ENCODE measurements around the gene ZNF691.

DNA sequence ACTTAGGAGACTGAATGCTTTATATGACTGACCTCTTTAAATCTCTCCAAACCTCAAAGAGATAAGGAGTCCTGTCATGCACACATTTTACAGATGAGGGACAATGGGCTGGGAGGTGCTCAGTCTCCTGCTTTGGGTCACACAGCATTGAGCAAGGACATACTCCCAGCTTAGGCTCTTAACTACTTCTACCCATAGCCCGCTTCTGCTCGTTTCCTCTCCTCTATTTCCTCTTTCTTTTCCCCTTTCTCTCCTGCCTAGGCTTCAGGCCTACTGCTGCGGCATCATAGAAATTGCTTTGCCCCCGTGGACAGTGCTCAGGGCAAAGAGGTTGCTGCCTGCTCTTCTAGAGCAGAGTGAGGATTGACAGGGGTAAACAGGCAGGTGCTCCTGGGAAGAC is 12.4 kb upstream of the ZNF691 start:
- no peak for TF ChIP-seq POLR2A (IDR thresholded peaks at IDR 0.05)
- no peak for TF ChIP-seq CTCF (IDR thresholded peaks at IDR 0.05)
